ENCODE results near the gene RBX1. TPM values are rescaled to one million over a fixed set of nuclear protein-coding genes. Genes with fewer than 3 reads are reported as not detected.

Gene RBX1
- total RNA-seq, 2 donors from 2014 or later: 64.1 to 64.6 TPM

DNA sequence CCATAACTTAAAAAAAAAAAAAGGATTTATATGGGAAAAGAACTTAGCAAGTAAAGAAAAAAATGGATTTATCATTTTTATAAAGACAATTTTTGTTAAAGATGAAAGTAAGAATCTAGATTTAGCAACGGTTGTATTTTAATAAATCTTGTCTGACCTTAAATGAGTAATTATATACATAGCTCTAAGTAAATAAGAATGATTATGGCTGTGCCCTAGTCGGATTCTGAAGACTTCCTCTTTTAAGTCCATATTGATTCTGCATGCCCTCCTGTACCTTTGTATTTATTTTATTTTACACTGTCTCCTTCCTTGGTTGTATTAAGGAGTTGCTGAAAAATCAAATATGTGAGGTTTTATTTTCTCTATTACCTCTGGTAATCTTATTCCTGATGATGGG, 7.1 kb downstream of the RBX1 start:
- no peak overlapping the region for H3K4me3 Mint-ChIP-seq
- TF ChIP-seq, protein P1, sequence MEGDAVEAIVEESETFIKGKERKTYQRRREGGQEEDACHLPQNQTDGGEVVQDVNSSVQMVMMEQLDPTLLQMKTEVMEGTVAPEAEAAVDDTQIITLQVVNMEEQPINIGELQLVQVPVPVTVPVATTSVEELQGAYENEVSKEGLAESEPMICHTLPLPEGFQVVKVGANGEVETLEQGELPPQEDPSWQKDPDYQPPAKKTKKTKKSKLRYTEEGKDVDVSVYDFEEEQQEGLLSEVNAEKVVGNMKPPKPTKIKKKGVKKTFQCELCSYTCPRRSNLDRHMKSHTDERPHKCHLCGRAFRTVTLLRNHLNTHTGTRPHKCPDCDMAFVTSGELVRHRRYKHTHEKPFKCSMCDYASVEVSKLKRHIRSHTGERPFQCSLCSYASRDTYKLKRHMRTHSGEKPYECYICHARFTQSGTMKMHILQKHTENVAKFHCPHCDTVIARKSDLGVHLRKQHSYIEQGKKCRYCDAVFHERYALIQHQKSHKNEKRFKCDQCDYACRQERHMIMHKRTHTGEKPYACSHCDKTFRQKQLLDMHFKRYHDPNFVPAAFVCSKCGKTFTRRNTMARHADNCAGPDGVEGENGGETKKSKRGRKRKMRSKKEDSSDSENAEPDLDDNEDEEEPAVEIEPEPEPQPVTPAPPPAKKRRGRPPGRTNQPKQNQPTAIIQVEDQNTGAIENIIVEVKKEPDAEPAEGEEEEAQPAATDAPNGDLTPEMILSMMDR (conservative IDR thresholded peaks at IDR 0.05): no peak
- Histone ChIP-seq H3K27me3 (ENCODE audit: control insufficient read depth, insufficient read depth, low read length, poor library complexity, severe bottlenecking) (no peaks in the 10 kb centered on the region), H3K4me3 (ENCODE audit: low read length) (no peak overlapping the region), H3K4me1 (ENCODE audit: control insufficient read depth, insufficient read depth, low read length) (no peaks in the 10 kb centered on the region), H3K9ac (ENCODE audit: extremely low read depth, low read length, poor library complexity, severe bottlenecking) (no peak overlapping the region), H3K27ac (ENCODE audit: low read depth, low read length) (no peak overlapping the region), H3K36me3 (ENCODE audit: control insufficient read depth, insufficient read depth, low read length) (peaks cover 74% of the 10 kb centered on the region), H3K9me3 (ENCODE audit: control insufficient read depth, low read length) (no peaks in the 10 kb centered on the region)
- peaks cover 13% of the 10 kb centered on the region for H3K4me1 Mint-ChIP-seq
- H3K27me3 Mint-ChIP-seq (ENCODE audit: insufficient read depth): no peaks in the 10 kb centered on the region
- DNase-seq: no peak
- H3K27ac Mint-ChIP-seq: no peak overlapping the region
- H3K9me3 Mint-ChIP-seq: no peaks in the 10 kb centered on the region
- 100% methylated on average over 1 of the region's 2 CpGs; no CpG with 5 or more reads in 1 of the 2 experiments for WGBS, 2 experiments (ENCODE audit: insufficient coverage in 1 of 2, insufficient read length in 1 of 2)
- peaks cover 65% of the 10 kb centered on the region for H3K36me3 Mint-ChIP-seq (ENCODE audit: low read depth)

DNA sequence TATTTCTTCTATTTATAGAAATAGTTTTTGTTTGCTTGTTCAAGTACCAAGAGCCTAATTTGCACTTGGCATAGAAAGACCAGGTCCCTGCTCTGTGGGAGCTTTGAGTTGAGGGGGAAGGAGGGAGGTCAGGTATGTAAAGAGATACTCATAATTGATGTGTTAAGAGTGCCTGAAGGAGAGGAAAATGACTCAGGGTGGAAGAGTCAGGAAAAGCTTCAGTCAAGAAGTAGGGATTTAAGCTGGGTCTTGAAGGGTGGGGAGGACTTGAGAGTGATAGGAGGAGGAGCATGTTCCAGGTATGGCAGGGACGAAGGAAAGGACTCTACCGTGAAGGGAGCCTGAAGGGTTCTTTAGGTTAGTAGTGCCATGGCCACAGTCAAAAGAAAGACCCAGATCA, 9.0 kb downstream of the RBX1 start:
- Mint-ChIP-seq H3K36me3 (ENCODE audit: low read depth) (peaks cover 67% of the 10 kb centered on the region), H3K9me3 (no peaks in the 10 kb centered on the region), H3K4me3 (no peak overlapping the region), H3K27ac (no peak overlapping the region), H3K4me1 (peaks cover 8% of the 10 kb centered on the region), H3K27me3 (ENCODE audit: insufficient read depth) (no peaks in the 10 kb centered on the region)
- no peak for DNase-seq
- 98 to 100% methylated on average over 2 of the region's 2 CpGs for WGBS, 2 experiments (ENCODE audit: insufficient coverage in 1 of 2, insufficient read length in 1 of 2)
- no peak overlapping the region for H3K4me3 ChIP-seq (ENCODE audit: low read length)
- H3K9ac ChIP-seq (ENCODE audit: extremely low read depth, low read length, poor library complexity, severe bottlenecking): no peak overlapping the region
- no peak overlapping the region for H3K27ac ChIP-seq (ENCODE audit: low read depth, low read length)
- TF ChIP-seq, protein P1 (conservative IDR thresholded peaks at IDR 0.05): no peak
- H3K27me3 ChIP-seq (ENCODE audit: control insufficient read depth, insufficient read depth, low read length, poor library complexity, severe bottlenecking): no peaks in the 10 kb centered on the region
- H3K9me3 ChIP-seq (ENCODE audit: control insufficient read depth, low read length): no peaks in the 10 kb centered on the region
- H3K4me1 ChIP-seq (ENCODE audit: control insufficient read depth, insufficient read depth, low read length): no peaks in the 10 kb centered on the region
- H3K36me3 ChIP-seq (ENCODE audit: control insufficient read depth, insufficient read depth, low read length): peaks cover 76% of the 10 kb centered on the region

DNA sequence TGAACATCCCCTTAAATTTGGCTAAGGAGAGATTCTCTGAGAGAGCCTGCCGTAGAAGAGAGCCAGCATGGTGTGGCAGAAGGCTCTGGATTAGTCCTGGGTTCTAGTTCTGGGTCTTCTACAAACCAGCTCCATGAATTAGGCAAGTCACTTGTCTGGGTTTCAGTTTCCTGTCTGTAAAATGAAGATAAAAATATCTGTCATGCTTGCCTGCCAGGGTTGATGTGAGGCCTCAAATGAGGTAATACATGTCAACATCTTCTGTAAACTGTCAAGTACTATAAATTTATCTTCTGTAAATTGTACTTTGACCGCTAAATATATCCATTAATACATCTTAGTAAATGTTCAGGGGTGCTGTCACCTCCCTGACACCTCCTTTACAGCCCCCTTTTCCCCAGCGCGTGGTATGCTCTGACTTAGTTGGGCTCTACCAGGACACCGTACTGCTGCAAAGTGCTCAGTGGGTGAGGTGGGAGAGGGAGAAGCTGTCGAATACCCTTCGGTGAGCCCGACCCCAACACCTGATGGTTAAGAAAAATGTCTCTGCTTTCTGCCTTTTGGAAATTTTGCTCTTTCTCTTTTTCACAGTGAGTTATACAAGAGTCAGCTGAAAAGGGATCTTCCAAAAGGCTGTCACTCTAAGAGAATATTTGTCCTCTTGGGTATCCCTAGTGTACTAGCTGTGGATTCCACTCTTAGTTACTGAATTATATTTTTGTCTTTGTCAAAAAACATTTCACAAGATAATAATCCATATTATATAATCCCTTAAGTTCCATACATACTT, 15.0 kb downstream of the RBX1 start:
- Mint-ChIP-seq H3K27ac (no peak overlapping the region), H3K4me3 (no peak overlapping the region), H3K4me1 (peaks cover 7% of the 10 kb centered on the region), H3K36me3 (ENCODE audit: low read depth) (peaks cover 64% of the 10 kb centered on the region), H3K27me3 (ENCODE audit: insufficient read depth) (no peaks in the 10 kb centered on the region), H3K9me3 (no peaks in the 10 kb centered on the region)
- Histone ChIP-seq H3K9ac (ENCODE audit: extremely low read depth, low read length, poor library complexity, severe bottlenecking) (no peak overlapping the region), H3K4me1 (ENCODE audit: control insufficient read depth, insufficient read depth, low read length) (peaks cover 6% of the 10 kb centered on the region), H3K27me3 (ENCODE audit: control insufficient read depth, insufficient read depth, low read length, poor library complexity, severe bottlenecking) (no peaks in the 10 kb centered on the region), H3K4me3 (ENCODE audit: low read length) (no peak overlapping the region), H3K36me3 (ENCODE audit: control insufficient read depth, insufficient read depth, low read length) (peaks cover 79% of the 10 kb centered on the region), H3K27ac (ENCODE audit: low read depth, low read length) (no peak overlapping the region), H3K9me3 (ENCODE audit: control insufficient read depth, low read length) (no peaks in the 10 kb centered on the region)
- no peak for DNase-seq
- TF ChIP-seq, protein P1 (conservative IDR thresholded peaks at IDR 0.05): no peak
- 86 to 99% methylated on average over 3 to 8 of the region's 8 CpGs for WGBS, 2 experiments (ENCODE audit: insufficient coverage in 1 of 2, insufficient read length in 1 of 2)
